ENCODE data around the gene TREML4.

The TREML4 gene

DNA sequence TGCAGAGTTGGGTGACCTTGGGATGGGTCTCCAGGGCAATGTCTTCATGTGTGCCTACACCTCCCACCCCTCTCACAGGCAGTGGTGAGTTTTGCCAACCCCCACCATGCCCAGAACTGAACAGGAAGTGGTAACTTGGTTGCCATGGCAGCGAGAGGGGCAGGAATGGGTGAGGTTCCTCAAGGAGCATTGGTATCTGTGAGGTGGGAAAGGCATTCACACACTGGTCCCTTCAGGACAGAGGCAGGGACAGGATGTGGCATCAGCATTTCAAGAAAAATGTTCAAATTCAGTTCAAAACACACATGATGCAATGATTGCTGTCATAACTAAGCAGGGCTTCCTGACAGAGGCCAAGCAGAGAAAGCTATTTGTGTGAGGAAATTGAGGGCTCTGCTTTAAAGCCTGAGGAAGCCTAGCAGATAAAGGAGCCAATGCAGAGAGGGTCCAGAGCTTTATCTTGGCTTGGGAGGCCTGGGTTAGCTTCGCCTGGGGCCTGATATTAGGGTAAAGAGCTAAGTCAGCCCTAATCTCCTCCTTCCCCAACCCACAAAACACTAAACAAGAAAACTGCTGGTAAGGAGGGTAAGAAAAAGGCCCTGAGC, 27.8 kb upstream of the TREML4 start:
- TF ChIP-seq, protein P1, sequence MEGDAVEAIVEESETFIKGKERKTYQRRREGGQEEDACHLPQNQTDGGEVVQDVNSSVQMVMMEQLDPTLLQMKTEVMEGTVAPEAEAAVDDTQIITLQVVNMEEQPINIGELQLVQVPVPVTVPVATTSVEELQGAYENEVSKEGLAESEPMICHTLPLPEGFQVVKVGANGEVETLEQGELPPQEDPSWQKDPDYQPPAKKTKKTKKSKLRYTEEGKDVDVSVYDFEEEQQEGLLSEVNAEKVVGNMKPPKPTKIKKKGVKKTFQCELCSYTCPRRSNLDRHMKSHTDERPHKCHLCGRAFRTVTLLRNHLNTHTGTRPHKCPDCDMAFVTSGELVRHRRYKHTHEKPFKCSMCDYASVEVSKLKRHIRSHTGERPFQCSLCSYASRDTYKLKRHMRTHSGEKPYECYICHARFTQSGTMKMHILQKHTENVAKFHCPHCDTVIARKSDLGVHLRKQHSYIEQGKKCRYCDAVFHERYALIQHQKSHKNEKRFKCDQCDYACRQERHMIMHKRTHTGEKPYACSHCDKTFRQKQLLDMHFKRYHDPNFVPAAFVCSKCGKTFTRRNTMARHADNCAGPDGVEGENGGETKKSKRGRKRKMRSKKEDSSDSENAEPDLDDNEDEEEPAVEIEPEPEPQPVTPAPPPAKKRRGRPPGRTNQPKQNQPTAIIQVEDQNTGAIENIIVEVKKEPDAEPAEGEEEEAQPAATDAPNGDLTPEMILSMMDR (IDR thresholded peaks at IDR 0.05): no peak
- Histone ChIP-seq H3K4me3 (no peak overlapping the region), H3K9me3 (no peaks in the 10 kb centered on the region), H3K4me1 (no peaks in the 10 kb centered on the region), H3K36me3 (no peaks in the 10 kb centered on the region), H3K27ac (no peak overlapping the region), H3K27me3 (no peaks in the 10 kb centered on the region)
- DNase-seq: peak in 1 of 2 donors; percentile 38
- intact Hi-C loops (cut with DNase I; ENCODE audit: low total_unique reads): no loop called here

GRCh38 chr6:41200901-41201763, 27.0 kb upstream of the TREML4 start, which contains the start of gene TREML2:
TSS of gene TREML2 (minus strand) at chr6:41201149. CDS start at chr6:41201008, 141 bp downstream.
- no peaks in the 10 kb centered on the region for H3K9me3 ChIP-seq
- intact Hi-C loops (cut with DNase I; ENCODE audit: low total_unique reads): no loop called here
- no peaks in the 10 kb centered on the region for H3K4me1 ChIP-seq
- DNase-seq: no peak
- H3K36me3 ChIP-seq: no peaks in the 10 kb centered on the region
- TF ChIP-seq, protein P1 (IDR thresholded peaks at IDR 0.05): no peak
- no peak within 1 kb of the TSS for H3K4me3 ChIP-seq
- H3K27me3 ChIP-seq: no peaks in the 10 kb centered on the region
- H3K27ac ChIP-seq: no peak within 1 kb of the TSS

- H3K27ac ChIP-seq: no peak overlapping the region
- H3K4me1 ChIP-seq: no peaks in the 10 kb centered on the region
- H3K27me3 ChIP-seq: no peaks in the 10 kb centered on the region
- no peak for DNase-seq
- TF ChIP-seq, protein P1 (IDR thresholded peaks at IDR 0.05): no peak
- intact Hi-C loops (cut with DNase I; ENCODE audit: low total_unique reads): no loop called here
- no peaks in the 10 kb centered on the region for H3K36me3 ChIP-seq
- H3K4me3 ChIP-seq: no peak overlapping the region
- no peaks in the 10 kb centered on the region for H3K9me3 ChIP-seq
Observed at GRCh38 chr6:41201764-41202173, 26.4 kb upstream of the TREML4 start.

DNA sequence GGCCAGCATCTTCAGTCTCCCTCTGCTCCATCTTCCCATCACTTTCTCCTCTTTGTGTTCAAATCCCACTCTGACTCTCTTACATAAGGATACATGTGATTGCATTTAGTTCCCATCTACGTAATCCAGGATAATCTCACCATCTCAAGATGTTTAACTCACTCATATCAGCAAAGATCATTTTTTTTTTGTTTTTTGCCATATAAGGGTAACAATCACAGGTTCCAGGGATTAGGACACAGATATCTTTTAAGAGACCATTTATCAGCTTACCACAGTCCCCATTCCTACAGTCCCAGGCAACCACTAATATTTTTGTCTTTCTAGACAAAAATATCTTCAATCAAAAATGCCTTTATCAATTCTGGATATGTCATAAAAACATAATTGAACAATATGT, 24.0 kb upstream of the TREML4 start:
- Histone ChIP-seq H3K4me3 (no peak overlapping the region), H3K4me1 (no peaks in the 10 kb centered on the region), H3K27ac (no peak overlapping the region), H3K36me3 (no peaks in the 10 kb centered on the region), H3K9me3 (no peaks in the 10 kb centered on the region), H3K27me3 (no peaks in the 10 kb centered on the region)
- intact Hi-C loops (cut with DNase I; ENCODE audit: low total_unique reads): no loop called here
- DNase-seq: no peak
- TF ChIP-seq, protein P1 (IDR thresholded peaks at IDR 0.05): no peak

DNA sequence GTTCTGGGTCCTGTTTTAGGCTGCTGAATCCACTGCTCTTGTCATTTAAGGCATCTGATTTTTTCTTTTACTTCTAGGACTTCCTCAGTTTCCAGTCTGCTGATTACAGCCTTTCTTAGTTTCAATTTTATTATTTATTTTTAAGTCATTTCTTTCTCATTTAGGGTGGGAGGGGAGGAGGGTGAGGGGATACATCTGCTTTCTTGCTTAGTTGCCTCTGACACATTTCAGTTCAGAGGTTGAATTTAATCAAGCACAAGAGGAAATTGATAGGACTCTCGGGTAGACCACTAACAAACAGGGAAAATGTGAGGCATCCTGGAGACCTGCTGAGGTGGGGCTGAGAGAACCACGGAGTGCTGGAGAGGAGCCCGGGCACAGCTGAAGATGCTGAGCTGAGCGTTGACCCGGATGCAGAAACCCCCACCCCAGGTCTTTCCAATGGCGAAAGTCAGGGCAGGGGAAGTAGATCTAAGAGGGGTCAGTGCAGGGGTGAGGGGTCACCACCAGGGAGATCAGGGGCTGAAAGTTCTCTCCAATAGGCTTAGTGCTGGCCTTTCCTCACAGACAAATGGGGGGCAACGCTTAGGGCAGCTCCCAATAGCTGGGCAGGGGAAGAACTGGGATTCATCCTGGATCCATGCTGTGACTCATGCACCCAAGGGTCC, 19.6 kb upstream of the TREML4 start:
- no peaks in the 10 kb centered on the region for H3K9me3 ChIP-seq
- H3K27ac ChIP-seq: no peak overlapping the region
- no peaks in the 10 kb centered on the region for H3K36me3 ChIP-seq
- intact Hi-C loops (cut with DNase I; ENCODE audit: low total_unique reads): no loop called here
- TF ChIP-seq, protein P1 (IDR thresholded peaks at IDR 0.05): no peak
- H3K4me3 ChIP-seq: no peak overlapping the region
- no peaks in the 10 kb centered on the region for H3K4me1 ChIP-seq
- no peak for DNase-seq
- peaks cover 0 to 6% of the 10 kb centered on the region in 2 donors for H3K27me3 ChIP-seq
